Measurements from ENCODE around the gene GPLD1.
"Not testable (repeated sequence)": the region's sequence is repeated elsewhere in the genome, so short reads cannot be mapped to it uniquely, and the experiment has no call there.

GPLD1 gene, protein sequence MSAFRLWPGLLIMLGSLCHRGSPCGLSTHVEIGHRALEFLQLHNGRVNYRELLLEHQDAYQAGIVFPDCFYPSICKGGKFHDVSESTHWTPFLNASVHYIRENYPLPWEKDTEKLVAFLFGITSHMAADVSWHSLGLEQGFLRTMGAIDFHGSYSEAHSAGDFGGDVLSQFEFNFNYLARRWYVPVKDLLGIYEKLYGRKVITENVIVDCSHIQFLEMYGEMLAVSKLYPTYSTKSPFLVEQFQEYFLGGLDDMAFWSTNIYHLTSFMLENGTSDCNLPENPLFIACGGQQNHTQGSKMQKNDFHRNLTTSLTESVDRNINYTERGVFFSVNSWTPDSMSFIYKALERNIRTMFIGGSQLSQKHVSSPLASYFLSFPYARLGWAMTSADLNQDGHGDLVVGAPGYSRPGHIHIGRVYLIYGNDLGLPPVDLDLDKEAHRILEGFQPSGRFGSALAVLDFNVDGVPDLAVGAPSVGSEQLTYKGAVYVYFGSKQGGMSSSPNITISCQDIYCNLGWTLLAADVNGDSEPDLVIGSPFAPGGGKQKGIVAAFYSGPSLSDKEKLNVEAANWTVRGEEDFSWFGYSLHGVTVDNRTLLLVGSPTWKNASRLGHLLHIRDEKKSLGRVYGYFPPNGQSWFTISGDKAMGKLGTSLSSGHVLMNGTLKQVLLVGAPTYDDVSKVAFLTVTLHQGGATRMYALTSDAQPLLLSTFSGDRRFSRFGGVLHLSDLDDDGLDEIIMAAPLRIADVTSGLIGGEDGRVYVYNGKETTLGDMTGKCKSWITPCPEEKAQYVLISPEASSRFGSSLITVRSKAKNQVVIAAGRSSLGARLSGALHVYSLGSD
- 0.97 to 1.2 reads per million in 2 donors for total RNA-seq

DNA sequence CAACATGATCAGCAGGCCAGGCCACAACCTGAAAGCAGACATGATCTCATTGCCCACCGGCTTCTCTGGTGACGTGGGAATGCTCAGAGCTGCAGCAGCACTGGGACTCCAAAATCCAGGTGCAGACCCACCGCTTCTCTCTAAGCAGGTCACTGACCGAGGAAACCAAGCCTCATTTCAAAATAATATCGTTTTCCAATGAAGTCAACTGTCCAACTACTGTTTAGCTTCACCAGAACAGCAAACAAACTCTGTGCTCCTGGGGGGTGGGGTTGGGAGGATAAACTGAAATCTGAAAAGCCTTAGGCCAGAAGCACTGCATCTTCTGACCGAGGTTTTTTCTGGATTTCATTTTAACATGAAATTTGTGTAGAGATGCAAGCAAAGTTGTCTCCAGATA lies at the start of gene GPLD1:
TSS of gene GPLD1 (minus strand) at position 109 of the 400 bp plus-strand sequence. CDS start at position 42, 67 bp downstream.
- DNase-seq: no peak

DNA sequence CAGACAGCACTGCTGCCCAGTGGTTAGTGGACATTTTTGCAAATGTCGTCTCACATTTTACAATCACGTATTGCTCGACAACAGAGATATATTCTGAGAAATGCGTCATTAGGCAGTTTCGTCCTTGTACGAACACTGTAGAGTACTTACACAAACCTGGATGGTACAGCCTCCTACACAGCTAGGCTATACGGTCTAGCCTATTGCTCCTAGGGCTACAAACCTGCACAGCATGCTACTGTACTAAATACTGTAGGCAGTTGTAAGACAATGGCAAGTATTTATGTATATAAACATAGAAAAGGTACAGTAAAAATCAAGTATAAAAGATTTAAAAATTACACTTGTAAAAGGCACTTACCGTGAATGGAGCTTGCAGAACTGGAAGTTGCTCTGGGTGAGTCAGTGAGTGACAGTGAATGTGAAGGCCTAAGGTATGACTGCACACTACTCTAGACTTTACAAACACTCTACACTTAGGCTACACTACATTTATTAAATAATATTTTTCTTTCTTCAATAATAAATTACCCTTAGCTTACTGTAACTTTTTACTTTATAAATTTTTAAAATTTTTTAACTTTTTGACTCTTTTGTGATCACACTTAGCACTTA lies 48.5 kb upstream of the GPLD1 start:
- DNase-seq: no peak

DNA sequence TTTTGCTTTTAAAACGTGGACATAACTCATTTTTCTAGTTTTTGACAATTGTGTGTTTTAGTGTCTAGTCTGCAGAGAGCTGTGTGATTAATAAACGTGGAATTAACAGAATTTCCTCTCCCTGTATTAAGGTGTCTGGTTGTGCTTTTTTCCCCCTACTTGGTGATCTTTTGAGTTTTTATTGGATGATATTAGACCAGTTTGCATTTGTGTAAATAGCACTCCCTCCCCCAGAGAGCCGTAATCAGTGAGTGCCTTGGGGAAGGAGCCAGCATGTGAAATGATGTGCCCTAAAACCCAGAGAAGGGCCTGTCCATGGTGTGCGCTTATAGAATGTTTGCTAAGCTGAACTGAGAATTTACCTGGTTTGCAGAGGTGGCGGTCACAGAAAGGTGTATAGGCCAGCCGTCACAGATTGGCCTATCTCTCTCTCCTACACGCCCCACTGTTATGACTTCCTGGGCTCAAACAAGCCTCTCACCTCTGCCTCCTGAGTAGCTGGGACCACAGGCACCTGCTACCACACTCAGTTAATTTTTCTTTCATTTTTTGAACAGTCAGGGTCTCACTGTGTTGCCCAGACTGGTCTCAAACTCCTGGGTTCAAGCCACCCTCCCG lies 47.8 kb upstream of the GPLD1 start:
- no peak for DNase-seq

DNA sequence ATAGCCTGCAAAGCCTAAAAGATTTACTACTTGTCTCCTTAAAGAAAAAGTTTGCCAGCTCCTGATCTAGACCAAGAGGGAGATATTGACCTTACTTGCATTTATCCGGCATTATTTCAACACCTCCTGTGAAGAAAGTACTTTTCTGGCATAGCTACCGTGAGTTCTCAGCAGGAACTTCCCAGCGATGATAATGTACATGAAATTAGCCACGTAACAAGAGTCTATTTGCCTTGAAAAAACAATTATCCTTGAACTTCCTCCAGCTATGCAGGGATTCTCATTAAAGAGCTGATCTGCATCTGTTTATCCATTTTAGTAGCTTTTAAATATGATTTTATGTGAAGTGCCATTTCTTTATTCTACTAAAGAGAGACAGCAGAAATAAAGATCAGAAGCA lies 47.1 kb upstream of the GPLD1 start:
- no peak for DNase-seq

DNA sequence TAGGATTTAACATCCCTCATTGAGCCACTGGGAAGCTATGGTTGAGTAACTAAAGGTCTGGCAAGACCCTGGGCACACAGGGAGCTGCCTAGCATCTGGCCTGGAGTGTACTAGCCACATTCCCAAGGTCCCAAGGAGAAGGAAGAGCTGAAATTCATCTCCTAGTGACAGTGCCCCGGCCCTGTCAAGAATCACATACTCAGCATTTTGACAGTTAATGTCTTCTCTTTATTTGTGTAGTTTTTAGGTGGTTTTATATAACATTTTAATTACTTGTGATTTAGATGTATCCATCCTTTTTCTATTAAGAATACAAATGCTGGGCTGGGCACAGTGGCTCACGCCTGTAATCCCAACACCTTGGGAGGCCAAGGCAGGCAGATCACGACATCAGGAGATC lies 45.8 kb upstream of the GPLD1 start:
- no peak for DNase-seq

DNA sequence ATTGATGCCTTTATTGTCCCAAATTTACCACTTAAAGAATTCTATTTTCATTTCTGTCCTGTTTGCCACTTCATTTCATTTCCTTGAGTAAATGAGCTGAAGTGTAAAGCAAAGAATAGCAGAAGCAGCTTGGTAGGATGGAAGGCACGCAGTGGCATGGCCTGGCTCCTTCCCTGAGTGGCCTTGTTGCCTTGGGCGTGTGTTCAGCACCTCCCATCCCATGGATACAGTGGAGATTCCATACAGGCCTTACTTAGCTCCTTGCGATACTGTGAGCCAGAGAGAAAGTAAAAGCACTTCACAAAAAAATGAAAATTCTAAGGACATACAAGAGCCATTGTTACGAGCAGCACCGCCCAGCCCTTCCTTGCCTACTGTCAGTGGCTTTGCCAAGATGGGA lies 45.0 kb upstream of the GPLD1 start:
- no peak for DNase-seq

DNA sequence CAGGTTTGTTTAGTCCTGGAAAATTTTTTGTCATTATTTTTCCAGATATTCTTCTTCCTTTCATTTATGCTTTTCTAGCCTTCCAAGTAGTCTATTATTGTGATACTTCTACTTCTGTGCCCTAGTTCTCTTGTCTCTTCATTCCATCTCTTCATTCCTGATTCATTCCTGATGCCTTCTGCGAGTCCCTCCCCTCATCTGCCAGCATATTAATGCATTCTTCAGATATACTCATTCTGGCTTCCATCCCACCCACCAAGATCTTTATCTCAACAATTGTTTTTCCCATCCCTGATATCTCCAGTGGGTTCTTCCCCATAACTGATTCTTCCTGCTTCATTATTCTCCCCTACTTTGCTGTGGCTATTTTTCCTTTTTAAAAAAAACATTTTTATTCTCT lies 40.6 kb upstream of the GPLD1 start:
- no peak for DNase-seq

DNA sequence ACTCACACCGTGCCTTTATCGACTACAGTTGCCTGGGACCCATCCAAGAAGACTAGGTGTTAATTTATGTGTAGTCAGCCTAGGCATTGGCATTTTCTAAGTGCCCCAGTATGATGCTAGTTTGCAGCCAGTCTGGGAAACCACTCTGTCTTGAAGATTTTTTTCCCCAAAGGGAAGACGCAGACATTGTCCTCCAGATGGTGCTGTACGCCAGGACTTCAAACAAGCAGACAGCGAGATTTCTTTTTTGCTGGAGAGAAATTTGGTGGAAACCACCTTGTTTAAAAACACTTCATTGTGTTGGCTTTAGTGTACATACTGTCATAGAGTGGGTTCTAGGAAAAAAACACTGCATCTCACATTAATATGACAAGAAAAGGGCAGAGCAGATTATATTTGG lies 35.4 kb upstream of the GPLD1 start:
- DNase-seq: no peak

DNA sequence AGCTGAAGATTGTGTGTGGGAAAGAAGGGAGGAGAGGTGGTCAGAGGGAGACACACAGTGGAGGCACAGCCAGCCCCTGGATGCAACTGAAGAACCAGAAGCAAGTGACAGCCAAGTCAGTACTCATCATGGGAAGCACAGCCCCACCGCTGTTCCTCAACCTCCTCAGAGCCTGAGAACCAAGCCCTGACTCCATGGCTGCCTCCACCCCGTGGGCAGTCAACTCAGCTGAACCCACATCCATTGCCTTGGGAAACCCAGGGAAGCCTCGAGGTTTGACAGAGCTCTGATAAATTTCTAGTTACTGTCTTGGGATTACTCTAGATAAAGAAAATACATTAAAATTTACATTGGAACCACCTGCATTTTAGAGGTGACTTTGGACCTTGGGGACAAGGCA lies 35.0 kb upstream of the GPLD1 start:
- no peak for DNase-seq

DNA sequence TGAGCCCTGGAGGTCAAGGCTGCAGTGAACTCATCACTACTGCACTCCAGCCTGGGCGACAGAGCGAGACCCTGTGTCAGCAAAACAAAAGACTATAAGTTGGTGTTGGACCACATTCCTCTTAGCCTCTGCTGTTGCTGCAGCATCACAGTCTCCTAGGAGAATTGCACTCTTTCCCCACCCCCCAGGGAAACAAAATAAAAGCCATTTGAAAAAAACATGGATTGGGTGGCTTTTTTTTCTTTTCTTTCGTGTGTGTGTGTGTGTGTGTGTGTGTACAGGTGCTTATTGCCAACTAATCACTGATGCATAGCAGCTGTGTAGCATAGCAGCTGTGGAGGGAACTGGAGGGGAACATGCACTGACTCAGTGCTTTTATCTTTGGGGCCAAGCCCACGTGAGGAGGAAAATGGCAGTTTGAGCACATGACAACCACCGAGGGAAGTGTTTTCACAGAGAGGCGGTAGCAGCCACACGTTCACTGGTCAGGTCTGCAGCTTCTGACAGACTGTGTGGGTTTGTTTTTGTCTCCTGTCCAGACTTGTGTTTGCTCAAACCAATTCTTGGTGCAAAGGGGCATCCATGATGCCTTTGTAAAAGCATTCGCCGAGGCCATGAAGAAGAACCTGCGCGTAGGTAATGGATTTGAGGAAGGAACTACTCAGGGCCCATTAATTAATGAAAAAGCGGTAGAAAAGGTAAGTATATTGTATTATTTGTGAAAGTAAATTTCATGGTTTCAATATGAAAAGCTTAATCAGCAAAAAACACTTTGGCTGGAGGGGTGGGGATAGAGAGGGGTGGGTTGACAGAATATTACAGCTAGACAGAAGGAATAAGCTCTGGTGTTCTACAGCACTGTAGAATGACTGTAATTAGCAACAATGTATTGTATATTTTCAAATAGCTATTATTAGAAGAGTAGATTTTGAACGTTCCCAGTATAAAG lies 33.1 kb upstream of the GPLD1 start:
- DNase-seq: no peak

DNA sequence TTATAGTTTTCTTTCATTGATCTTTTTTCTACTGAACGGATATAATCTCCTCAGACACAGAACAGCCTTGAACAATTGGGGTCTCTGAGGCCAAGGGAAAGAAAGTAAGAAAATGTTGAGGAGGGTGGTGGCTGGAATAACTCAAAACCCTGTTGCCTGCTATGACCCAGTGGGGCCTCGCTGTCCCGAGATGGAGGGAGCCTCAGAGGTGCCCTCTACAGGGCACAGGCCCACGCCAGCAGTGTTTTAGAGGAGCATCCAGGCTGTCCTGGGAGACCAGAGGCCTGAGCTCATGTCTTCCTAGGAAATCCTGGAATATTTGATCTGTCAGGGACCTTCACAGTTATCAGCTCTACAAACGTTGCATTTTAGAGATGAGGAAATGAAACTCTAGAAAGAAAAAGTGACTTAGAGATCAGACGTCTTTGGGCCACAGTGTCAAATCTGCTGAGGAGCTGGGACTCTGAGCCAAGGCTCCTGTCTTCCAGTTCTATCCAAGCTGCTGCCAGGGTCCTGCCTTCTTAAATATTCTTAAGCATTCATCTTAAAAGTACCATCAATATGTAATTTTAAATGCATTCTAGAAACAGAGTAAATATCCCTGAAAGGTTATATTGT lies 31.7 kb upstream of the GPLD1 start:
- DNase-seq: no peak

DNA sequence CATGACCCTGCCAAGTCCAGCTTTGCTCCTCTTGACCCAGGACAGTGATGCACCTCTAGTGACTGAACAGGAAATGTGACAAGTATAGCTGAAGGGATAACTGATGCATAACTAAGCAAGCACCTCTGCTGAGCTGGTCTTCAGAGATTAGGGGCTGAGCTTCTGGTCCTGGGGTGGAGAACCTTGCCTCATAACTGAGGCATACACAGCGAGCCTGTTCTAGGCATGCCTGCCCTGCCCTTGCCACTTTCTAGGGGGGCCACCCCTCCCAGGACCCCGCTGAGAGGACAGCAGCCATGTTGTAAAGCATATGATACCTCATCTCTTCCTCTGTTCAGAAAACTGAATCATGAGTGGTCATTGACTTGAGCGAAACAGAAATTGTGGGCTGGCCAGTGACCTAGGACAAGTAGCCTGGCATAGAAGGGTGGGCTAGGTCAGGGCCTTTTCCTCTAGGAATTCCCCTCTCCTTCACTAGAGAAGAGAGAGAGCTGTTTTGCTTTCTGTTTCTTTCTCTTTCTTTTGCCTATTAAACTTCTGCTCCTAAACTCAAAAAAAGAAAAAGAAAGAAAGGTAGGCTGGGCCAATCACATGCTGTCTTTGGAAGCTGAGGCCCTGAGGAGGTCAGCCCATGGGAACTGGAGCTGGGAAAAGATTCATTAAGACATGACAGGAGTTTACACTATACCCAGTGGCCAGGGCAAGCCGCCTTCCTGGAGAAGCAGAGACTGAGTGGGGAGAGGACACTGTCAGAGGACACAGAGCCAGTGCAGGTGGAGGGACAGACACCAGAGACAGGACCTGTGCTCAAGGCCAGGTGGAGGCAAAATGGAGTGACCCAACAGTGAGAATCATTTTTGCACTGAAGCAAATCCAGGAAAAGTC lies 28.5 kb upstream of the GPLD1 start:
- no peak for DNase-seq

DNA sequence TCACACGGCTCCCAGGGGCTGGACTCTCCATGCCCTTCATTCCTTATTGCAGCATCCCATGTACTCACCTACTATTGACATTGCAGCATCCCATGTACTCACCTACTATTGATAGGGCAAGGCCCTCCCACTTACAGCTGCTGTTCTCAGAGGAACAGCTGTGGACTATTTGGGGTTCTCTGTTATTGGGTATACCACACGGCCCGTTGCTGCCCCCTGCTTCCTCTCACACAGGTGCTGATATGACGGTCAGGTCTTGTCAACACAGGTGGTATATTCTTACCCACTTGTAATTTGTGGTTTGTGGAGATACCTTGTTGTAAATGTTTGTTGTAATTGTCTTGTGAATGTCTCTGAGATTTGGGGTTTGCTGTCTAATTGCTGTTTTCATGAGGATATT lies 24.2 kb upstream of the GPLD1 start:
- DNase-seq: no peak

DNA sequence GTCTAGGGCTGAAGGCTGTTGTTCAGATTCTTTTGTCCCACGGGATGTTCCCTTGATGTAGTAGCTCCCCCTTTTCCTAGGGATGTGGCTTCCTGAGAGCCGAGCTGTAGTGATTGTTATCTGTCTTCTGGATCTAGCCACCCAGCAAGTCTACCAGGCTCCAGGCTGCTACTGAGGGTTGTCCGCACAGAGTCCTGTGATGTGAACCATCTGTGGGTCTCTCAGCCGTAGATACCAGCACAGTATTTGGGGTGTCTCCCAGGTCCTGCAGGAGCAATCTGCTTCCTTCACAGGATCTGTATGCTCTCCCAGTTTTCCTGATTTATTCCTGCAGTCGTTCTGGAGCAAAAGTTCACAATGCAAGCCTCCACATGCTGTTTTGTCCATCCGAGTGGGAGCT lies 22.6 kb upstream of the GPLD1 start:
- not testable (repeated sequence) for DNase-seq

DNA sequence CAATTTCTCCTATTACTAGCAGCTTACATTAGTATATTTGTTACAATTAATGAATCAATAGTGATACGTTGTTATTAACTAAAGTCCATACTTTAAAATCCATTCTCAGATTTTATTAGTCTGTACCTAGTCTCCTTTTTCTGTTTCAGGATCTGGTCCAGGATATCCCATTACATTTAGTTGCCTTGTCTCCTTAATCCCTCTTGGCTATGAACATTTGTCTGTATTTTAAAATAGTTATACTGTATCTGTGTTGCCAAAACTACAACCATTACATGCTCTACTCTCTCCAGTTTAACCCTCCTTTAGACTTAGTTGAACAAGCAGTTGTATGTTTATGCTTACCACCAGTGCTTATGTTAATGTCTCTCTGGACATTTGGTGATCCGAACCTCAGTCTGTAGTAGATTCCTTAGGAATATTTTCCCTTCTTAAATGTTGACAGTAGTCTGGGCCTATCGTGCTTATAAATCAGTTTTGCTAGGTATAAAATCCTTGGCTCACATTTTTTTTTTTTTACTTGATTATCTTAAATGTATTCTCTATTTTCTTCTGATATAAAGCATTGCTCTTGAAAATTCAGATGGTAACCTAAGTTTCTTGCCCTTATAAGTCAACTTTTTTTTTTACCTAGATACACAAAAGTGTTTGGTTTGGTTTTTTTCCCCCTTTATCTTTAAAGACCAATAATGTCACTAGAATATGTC lies 17.6 kb upstream of the GPLD1 start:
- DNase-seq: no peak

DNA sequence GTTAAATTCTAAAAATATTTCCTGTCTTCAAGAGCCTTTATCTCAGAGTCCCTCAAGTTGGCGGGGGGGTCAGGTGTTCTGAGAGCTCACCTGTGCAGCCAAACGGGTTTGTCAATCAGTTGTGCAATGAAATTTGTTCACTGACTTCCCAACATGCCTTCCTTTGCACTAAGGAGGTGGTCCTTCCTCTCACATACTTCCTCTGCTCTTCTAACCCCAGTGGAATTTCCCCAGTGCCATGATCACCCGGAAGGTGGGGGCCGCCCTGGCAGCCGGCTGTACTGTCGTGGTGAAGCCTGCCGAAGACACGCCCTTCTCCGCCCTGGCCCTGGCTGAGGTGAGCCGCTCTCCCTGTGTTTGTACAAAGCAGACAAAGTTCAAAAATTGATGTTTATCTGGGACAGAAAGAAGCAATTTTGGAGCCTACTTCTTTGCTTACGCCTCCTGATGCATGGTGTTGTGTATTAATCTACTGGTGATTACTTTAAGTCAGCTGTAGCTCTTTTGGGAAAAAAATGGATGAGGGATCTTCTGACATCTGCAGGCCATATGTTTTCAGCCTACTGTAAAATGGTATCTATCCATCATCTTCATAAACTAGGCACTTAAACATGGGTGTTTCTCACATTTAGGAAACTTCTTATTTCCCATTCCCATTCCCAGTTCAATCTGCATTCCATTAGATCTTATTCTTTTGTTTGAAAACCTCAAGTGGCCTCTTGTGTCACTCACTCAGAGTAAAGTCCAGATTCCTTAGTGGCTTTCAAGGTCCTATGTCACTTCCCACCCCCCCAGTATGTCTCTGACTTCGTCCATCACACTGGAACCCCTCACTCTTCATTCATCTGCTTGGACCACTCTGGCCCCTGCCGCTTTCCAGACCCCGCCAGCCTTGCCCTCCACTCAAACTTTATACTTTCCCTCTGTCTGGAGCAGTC lies 15.5 kb upstream of the GPLD1 start:
- no peak for DNase-seq

DNA sequence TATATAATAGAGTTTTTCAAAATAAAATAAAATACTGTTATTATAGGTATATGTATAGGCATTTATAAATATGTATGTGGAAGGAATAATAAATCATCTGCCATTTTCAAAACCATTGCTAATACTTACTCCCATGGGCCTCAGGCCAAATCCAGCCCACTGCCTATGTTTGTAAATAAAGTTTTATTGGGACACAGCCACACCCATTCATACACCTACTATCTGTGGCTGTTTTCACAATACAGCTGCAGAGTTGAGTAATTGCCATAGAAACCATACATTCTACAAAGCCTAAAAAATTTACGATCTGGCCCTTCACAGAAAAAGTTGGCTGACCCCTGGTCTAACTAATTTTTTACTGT lies 14.9 kb upstream of the GPLD1 start:
- DNase-seq: no peak

DNA sequence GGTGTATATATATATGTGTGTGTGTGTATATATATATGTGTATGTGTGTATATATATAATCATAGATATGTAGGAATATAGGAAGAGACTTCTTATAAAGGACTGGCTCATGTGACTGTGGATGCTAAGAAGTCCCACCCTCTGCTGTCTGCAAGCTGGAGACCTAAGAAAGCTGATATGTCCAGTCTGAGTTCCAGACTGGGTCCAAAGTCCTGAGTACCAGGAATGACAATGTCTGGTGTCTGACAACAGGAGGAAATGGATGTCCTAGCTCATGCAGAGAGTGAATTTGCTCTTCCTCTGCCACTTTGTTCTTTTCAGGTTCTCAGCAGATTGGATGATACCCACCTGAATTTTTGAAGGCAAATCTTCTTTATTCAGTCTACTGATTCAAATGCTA lies 12.5 kb upstream of the GPLD1 start:
- no peak for DNase-seq

DNA sequence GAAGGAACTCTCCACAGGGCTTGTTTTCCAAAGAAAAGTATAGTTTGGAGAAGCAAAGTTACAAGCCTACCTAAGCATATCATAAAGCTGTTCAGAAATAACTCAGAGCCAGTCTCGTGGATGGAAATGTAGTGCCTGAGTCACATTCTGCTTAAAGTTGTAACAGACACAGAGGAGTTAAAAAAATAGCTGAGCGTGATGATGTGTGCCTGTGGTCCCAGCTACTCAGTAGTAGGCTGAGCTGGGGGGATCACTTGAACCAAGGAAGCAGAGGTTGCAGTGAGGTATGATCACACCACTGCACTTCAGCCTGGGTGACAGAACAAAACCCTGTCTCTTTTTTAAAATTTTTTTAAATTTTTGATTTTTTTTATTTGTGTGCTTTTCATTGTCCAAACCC lies 12.0 kb upstream of the GPLD1 start:
- no peak for DNase-seq
